B cell (primary cell): ENCODE measurements around the gene ABCA13. TPM values are rescaled to one million over a fixed set of nuclear protein-coding genes. Genes with fewer than 3 reads are reported as not detected.

Experiments used
- ATAC-seq: fragments of 200-7000 bp; cut with Tn5 transposase; one replicate; pipeline ENCODE4 v1.10.0; 2021; ENCODE audit warnings: low read depth, mild to moderate bottlenecking, moderate number of reproducible peaks, moderate library complexity
- CTCF ChIA-PET: fragments of 350-600 bp; sonication (Branson Sonifier 250); formaldehyde crosslinking; loops from one replicate; lab custom pipeline; 2021; ENCODE audit warnings: antibody characterized with exemption, inconsistent platforms; lab: Charles Lee
- POLR2A ChIA-PET: fragments of 350-600 bp; sonication (Branson Sonifier 250); formaldehyde crosslinking; loops from one replicate; lab custom pipeline; 2021; ENCODE audit warnings: antibody characterized with exemption; lab: Charles Lee
- DNase-seq: peaks from one replicate; pipeline ENCODE4 v3.0.0; 2013
- H2AFZ ChIP-seq: 2 replicates; pipeline ENCODE4 v1.6.1; 2012; ENCODE audit warnings: mild to moderate bottlenecking, low read depth, low read length; ENCODE audit not compliant: insufficient read depth, poor library complexity, severe bottlenecking
- H3K27ac ChIP-seq, 2 donors: 1 replicate in 1 of 2; 2 replicates in 1 of 2; pipeline ENCODE4 v1.5.1; 2012 to 2013; ENCODE audit warnings: low read length in 2 of 2, mild to moderate bottlenecking in 2 of 2, moderate library complexity in 1 of 2
- H3K27me3 ChIP-seq, 4 experiments: fragments of 200-600 bp in 1 of 4; sonication (generic) in 1 of 4; replicated peaks in 1 of 4; 1 replicate in 2 of 4; 2 replicates in 2 of 4; pipeline versions ENCODE4 v1.6.1 to v1.7.0; 2013 to 2016; ENCODE audit warnings: low read length in 3 of 4, mild to moderate bottlenecking in 2 of 4, mixed read lengths in 1 of 4, moderate library complexity in 1 of 4; ENCODE audit not compliant: insufficient read depth in 4 of 4, control insufficient read depth in 3 of 4; ENCODE audit errors: control extremely low read depth in 1 of 4
- H3K36me3 ChIP-seq, 2 experiments: replicated peaks in 1 of 2; 1 replicate in 1 of 2; 2 replicates in 1 of 2; pipeline versions ENCODE4 v1.6.1 to v1.7.1; 2013; ENCODE audit warnings: low read length in 1 of 2; ENCODE audit not compliant: insufficient read depth in 2 of 2, control insufficient read depth in 1 of 2; ENCODE audit errors: control extremely low read depth in 1 of 2, extremely low read depth in 1 of 2
- H3K4me1 ChIP-seq, 2 donors: fragments of 200-600 bp in 1 of 2; sonication (generic) in 1 of 2; 1 replicate in 1 of 2; 2 replicates in 1 of 2; pipeline versions ENCODE4 v1.5.1 to v1.6.1; 2013 to 2017; ENCODE audit warnings: low read length in 2 of 2; ENCODE audit not compliant: control insufficient read depth in 2 of 2, insufficient read depth in 2 of 2
- H3K4me2 ChIP-seq: replicated peaks from 2 replicates; pipeline ENCODE3; 2012; ENCODE audit warnings: mild to moderate bottlenecking, low read depth, low read length; ENCODE audit not compliant: poor library complexity, severe bottlenecking
- H3K4me3 ChIP-seq, 5 experiments: fragments of 200-600 bp in 1 of 5; sonication (generic) in 1 of 5; 1 replicate in 3 of 5; 2 replicates in 2 of 5; pipeline versions ENCODE4 v1.5.1 to v1.7.0; 2011 to 2016; ENCODE audit warnings: low read length in 4 of 5, mild to moderate bottlenecking in 4 of 5, low read depth in 2 of 5, control low read depth in 1 of 5, moderate library complexity in 1 of 5; ENCODE audit not compliant: insufficient read depth in 1 of 5; ENCODE audit errors: control extremely low read depth in 1 of 5, extremely low read depth in 1 of 5
- H3K79me2 ChIP-seq: fragments of 200-600 bp; sonication (generic); one replicate; pipeline ENCODE4 v1.6.0; 2016; ENCODE audit warnings: low read length; ENCODE audit not compliant: control insufficient read depth, insufficient read depth
- H3K9ac ChIP-seq: fragments of 200-600 bp; sonication (generic); 2 replicates; pipeline ENCODE4 v1.6.1; 2017; ENCODE audit warnings: mild to moderate bottlenecking, low read length, moderate library complexity
- H3K9me3 ChIP-seq, 3 donors: one replicate each; pipeline versions ENCODE4 v1.6.1 to v1.7.1; 2013; ENCODE audit warnings: low read length in 2 of 3; ENCODE audit not compliant: control insufficient read depth in 2 of 3, insufficient read depth in 1 of 3; ENCODE audit errors: control extremely low read depth in 1 of 3
- H4K20me1 ChIP-seq: 2 replicates; pipeline ENCODE4 v1.6.0; 2012; ENCODE audit warnings: mild to moderate bottlenecking, low read length; ENCODE audit not compliant: insufficient read depth, control insufficient read depth, poor library complexity, severe bottlenecking
- H3K27ac Mint-ChIP-seq: one replicate; pipeline ENCODE4 v1.8.0; 2021; ENCODE audit warnings: mixed read lengths
- H3K27me3 Mint-ChIP-seq: one replicate; pipeline ENCODE4 v1.8.0; 2021; ENCODE audit warnings: mixed read lengths
- H3K4me1 Mint-ChIP-seq: one replicate; pipeline ENCODE4 v1.8.0; 2021; ENCODE audit warnings: mixed read lengths
- H3K4me3 Mint-ChIP-seq: one replicate; pipeline ENCODE4 v1.8.0; 2021; ENCODE audit warnings: mixed read lengths
- H3K9me3 Mint-ChIP-seq: one replicate; pipeline ENCODE4 v1.8.0; 2022; ENCODE audit warnings: mixed read lengths; ENCODE audit not compliant: insufficient read depth
- EZH2 ChIP-seq: IDR thresholded peaks from 2 replicates; pipeline ENCODE4 v1.6.1; 2012; ENCODE audit warnings: borderline replicate concordance, low read depth, mild to moderate bottlenecking, moderate library complexity, low read length; ENCODE audit not compliant: insufficient read depth, poor library complexity, severe bottlenecking
- WGBS: methylation state at CpG from one replicate; pipeline ENCODE4 v1.1.5; 2013; ENCODE audit warnings: missing lambda C conversion rate; ENCODE audit not compliant: insufficient coverage; 5-methylcytosine and 5-hydroxymethylcytosine counted together
- intact Hi-C: fragments of 100-400 bp; cut with micrococcal nuclease; formaldehyde crosslinking; loops from one replicate; pipeline ENCODE4 v1.10.0; 2022
- polyA plus RNA-seq: library from polyadenylated mRNA; depleted of rRNA; stranded (reverse); fragments of >200 nt; gene quantifications from 2 replicates; pipeline ENCODE4 v1.2.3, GENCODE V29; 2012
- total RNA-seq, 2 donors: library from RNA; stranded (reverse); fragments of 120-200 nt in 1 of 2; gene quantifications; 1 replicate in 1 of 2; 2 replicates in 1 of 2; pipeline versions ENCODE4 v1.2.3 to v1.2.4, GENCODE V29; 2013 to 2022
- TF ChIP-seq, protein P1 (sequence below): fragments of 200-600 bp; IDR thresholded peaks from one replicate; pipeline ENCODE4 v1.8.0; 2022; ENCODE audit warnings: antibody characterized with exemption, mild to moderate bottlenecking

Gene ABCA13
- total and polyA plus RNA-seq, 2 donors (not counting 1 experiment from before 2014, with no cell fraction given): not detected

DNA sequence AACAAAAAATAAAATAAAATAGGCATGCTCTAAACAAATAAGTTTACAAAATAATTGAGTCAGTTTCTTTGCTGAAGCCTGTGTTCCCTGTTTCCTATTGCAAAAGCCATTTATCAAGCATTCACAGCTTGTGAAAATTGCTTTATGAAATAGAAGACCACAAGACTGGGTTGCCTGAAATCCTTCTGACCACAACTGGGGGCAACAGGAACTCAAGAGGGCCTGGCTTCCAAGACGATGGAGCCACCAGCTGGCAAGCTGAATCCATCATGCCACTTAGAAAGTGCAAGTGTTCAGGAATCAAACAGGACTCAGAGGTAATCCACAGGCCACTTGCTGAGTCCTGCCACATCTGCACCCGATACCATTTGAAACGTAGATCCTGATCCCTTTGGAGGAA, 752 bp upstream of the ABCA13 start:
- 0% methylated on average over 1 of the region's 3 CpGs for WGBS
- POLR2A ChIA-PET: no interaction called here
- Histone ChIP-seq H4K20me1 (no peaks in the 10 kb centered on the region), H3K9me3 (no peaks in the 10 kb centered on the region), H3K4me2 (no peak overlapping the region), H3K27me3 (no peaks in the 10 kb centered on the region), H3K27ac (no peak overlapping the region), H3K79me2 (no peaks in the 10 kb centered on the region), H3K36me3 (no peaks in the 10 kb centered on the region), H2AFZ (no peak overlapping the region), H3K4me3 (no peak overlapping the region), H3K4me1 (no peaks in the 10 kb centered on the region), H3K9ac (no peak overlapping the region)
- DNase-seq: no peak
- peaks cover 9% of the 10 kb centered on the region for H3K27me3 Mint-ChIP-seq
- no peak for ATAC-seq
- H3K27ac Mint-ChIP-seq: no peak overlapping the region
- no peaks in the 10 kb centered on the region for H3K4me1 Mint-ChIP-seq
- H3K9me3 Mint-ChIP-seq: peaks cover 5% of the 10 kb centered on the region
- no peak for TF ChIP-seq EZH2
- TF ChIP-seq, protein P1, sequence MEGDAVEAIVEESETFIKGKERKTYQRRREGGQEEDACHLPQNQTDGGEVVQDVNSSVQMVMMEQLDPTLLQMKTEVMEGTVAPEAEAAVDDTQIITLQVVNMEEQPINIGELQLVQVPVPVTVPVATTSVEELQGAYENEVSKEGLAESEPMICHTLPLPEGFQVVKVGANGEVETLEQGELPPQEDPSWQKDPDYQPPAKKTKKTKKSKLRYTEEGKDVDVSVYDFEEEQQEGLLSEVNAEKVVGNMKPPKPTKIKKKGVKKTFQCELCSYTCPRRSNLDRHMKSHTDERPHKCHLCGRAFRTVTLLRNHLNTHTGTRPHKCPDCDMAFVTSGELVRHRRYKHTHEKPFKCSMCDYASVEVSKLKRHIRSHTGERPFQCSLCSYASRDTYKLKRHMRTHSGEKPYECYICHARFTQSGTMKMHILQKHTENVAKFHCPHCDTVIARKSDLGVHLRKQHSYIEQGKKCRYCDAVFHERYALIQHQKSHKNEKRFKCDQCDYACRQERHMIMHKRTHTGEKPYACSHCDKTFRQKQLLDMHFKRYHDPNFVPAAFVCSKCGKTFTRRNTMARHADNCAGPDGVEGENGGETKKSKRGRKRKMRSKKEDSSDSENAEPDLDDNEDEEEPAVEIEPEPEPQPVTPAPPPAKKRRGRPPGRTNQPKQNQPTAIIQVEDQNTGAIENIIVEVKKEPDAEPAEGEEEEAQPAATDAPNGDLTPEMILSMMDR: no peak
- CTCF ChIA-PET: no interaction called here
- no peak overlapping the region for H3K4me3 Mint-ChIP-seq
- intact Hi-C loops: no loop called here

DNA sequence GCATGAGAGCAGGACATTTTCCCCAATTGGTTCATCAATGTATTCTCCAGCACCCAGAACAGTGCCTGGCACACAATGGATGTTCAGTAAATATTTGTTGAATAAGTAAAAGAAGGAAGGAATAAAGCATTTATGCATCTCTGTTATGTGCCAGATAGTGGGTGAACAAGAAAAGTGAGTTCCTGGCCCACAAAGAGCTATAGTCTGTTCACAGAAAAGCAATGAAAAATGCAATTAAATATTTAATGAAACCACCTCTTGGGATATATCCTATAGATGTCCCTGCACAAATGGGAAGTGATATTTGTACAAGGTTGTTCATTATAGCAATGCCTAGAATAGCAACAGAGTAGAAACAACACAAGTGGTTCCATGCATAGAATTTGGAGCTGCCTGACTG, 2.1 kb downstream of the ABCA13 start:
- Mint-ChIP-seq H3K27me3 (peaks cover 9% of the 10 kb centered on the region), H3K4me3 (no peak overlapping the region), H3K9me3 (no peaks in the 10 kb centered on the region), H3K4me1 (no peaks in the 10 kb centered on the region), H3K27ac (no peak overlapping the region)
- Histone ChIP-seq H3K27ac (no peak overlapping the region), H3K4me1 (no peaks in the 10 kb centered on the region), H3K4me2 (no peak overlapping the region), H4K20me1 (no peaks in the 10 kb centered on the region), H3K4me3 (no peak overlapping the region), H3K9me3 (no peaks in the 10 kb centered on the region), H3K27me3 (no peaks in the 10 kb centered on the region), H3K9ac (no peak overlapping the region), H3K79me2 (no peaks in the 10 kb centered on the region), H2AFZ (no peak overlapping the region), H3K36me3 (no peaks in the 10 kb centered on the region)
- DNase-seq (no peak), ATAC-seq (no peak)
- CTCF ChIA-PET: no interaction called here
- TF ChIP-seq EZH2: no peak
- TF ChIP-seq, protein P1: no peak
- intact Hi-C loops: no loop called here
- POLR2A ChIA-PET: no interaction called here
